ENCODE measurements around the gene HNRNPLL.

Gene HNRNPLL

DNA sequence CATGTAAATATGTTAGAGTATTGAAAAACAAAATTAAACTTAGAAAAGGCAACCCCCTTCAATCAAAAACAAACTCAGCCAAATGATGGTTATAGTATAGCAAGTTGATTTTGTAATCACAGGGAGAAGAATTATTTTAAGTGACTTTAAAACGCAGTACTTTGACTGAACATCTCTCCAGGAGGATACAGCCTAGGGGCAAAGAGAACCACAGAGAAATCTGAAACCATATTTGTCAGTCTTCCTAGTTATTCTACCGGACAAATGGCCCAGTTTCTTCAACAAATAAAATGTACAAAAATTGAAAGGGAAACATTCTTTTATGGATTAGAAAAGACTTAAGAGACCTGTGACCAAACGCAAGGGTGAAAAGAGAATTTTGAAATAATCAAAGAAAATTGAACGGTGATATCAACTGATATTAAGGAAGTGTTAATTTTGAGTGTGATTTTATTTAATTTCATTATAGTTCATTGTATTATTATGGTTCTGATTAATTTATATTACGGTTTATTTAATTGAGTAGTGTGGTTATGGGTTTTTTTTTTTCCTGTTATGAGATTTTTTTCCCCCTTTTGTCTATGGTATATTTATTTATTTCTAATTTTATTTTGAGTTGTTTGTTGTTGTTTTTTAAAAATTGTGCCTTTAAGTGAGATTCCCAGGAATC lies 75.3 kb downstream of the HNRNPLL start:
- TF ChIP-seq PPARA (CRISPR knock-in tag; IDR thresholded peaks at IDR 0.05; ENCODE audit: borderline replicate concordance) (no peak), SNAI2 (CRISPR knock-in tag; IDR thresholded peaks at IDR 0.05) (no peak), TOX (CRISPR knock-in tag; IDR thresholded peaks at IDR 0.05; ENCODE audit: borderline replicate concordance) (no peak), CSDC2 (CRISPR knock-in tag; IDR thresholded peaks at IDR 0.05) (no peak), RARB (CRISPR knock-in tag; IDR thresholded peaks at IDR 0.05) (no peak), GLIS3 (CRISPR knock-in tag; IDR thresholded peaks at IDR 0.05) (no peak), ZNF70 (CRISPR knock-in tag; IDR thresholded peaks at IDR 0.05) (no peak)
- TF ChIP-seq, protein P1, sequence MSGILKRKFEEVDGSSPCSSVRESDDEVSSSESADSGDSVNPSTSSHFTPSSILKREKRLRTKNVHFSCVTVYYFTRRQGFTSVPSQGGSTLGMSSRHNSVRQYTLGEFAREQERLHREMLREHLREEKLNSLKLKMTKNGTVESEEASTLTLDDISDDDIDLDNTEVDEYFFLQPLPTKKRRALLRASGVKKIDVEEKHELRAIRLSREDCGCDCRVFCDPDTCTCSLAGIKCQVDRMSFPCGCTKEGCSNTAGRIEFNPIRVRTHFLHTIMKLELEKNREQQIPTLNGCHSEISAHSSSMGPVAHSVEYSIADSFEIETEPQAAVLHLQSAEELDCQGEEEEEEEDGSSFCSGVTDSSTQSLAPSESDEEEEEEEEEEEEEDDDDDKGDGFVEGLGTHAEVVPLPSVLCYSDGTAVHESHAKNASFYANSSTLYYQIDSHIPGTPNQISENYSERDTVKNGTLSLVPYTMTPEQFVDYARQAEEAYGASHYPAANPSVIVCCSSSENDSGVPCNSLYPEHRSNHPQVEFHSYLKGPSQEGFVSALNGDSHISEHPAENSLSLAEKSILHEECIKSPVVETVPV (CRISPR knock-in tag; IDR thresholded peaks at IDR 0.05): no peak
- TF ChIP-seq, protein P2, sequence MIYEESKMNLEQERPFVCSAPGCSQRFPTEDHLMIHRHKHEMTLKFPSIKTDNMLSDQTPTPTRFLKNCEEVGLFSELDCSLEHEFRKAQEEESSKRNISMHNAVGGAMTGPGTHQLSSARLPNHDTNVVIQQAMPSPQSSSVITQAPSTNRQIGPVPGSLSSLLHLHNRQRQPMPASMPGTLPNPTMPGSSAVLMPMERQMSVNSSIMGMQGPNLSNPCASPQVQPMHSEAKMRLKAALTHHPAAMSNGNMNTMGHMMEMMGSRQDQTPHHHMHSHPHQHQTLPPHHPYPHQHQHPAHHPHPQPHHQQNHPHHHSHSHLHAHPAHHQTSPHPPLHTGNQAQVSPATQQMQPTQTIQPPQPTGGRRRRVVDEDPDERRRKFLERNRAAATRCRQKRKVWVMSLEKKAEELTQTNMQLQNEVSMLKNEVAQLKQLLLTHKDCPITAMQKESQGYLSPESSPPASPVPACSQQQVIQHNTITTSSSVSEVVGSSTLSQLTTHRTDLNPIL (CRISPR knock-in tag; IDR thresholded peaks at IDR 0.05; ENCODE audit: low read depth): no peak
- no peak for ATAC-seq

DNA sequence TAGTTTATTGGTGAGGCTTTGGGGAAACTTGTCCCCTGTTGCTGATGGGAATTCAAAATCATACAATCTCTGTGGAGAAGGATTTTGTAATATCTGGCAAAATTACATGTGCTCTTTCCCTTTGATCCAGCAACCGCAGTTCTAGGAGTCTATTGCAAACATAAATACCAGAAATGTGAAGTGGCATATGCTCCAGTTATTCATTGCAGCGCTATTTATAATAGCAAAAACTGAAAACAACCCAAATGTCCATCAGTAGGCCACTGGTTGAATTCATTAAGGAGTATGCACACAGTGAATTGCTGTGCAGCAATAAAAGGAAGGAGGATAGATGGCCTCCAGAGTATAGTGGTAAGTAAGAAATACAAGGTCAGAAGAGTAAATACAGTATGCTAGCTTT lies 76.5 kb downstream of the HNRNPLL start:
- TF ChIP-seq ESRRG (CRISPR knock-in tag; IDR thresholded peaks at IDR 0.05) (no peak), ZFP30 (CRISPR knock-in tag; IDR thresholded peaks at IDR 0.05) (no peak), ZFP3 (CRISPR knock-in tag; IDR thresholded peaks at IDR 0.05) (no peak), ZNF8 (CRISPR knock-in tag; IDR thresholded peaks at IDR 0.05) (no peak), BACH2 (CRISPR knock-in tag; IDR thresholded peaks at IDR 0.05; ENCODE audit: borderline replicate concordance) (no peak), ISL1 (CRISPR knock-in tag; IDR thresholded peaks at IDR 0.05) (no peak), TOX (CRISPR knock-in tag; IDR thresholded peaks at IDR 0.05; ENCODE audit: borderline replicate concordance) (no peak), CSDC2 (CRISPR knock-in tag; IDR thresholded peaks at IDR 0.05) (no peak), OSR1 (CRISPR knock-in tag; IDR thresholded peaks at IDR 0.05) (no peak), ZNF565 (CRISPR knock-in tag; conservative IDR thresholded peaks at IDR 0.05; ENCODE audit: low read depth) (no peak), ZC3H10 (CRISPR knock-in tag; IDR thresholded peaks at IDR 0.05) (no peak), ZNF70 (CRISPR knock-in tag; IDR thresholded peaks at IDR 0.05) (no peak), ARNTL (CRISPR knock-in tag; IDR thresholded peaks at IDR 0.05; ENCODE audit: borderline replicate concordance, low read depth) (no peak)
- TF ChIP-seq, protein P3, sequence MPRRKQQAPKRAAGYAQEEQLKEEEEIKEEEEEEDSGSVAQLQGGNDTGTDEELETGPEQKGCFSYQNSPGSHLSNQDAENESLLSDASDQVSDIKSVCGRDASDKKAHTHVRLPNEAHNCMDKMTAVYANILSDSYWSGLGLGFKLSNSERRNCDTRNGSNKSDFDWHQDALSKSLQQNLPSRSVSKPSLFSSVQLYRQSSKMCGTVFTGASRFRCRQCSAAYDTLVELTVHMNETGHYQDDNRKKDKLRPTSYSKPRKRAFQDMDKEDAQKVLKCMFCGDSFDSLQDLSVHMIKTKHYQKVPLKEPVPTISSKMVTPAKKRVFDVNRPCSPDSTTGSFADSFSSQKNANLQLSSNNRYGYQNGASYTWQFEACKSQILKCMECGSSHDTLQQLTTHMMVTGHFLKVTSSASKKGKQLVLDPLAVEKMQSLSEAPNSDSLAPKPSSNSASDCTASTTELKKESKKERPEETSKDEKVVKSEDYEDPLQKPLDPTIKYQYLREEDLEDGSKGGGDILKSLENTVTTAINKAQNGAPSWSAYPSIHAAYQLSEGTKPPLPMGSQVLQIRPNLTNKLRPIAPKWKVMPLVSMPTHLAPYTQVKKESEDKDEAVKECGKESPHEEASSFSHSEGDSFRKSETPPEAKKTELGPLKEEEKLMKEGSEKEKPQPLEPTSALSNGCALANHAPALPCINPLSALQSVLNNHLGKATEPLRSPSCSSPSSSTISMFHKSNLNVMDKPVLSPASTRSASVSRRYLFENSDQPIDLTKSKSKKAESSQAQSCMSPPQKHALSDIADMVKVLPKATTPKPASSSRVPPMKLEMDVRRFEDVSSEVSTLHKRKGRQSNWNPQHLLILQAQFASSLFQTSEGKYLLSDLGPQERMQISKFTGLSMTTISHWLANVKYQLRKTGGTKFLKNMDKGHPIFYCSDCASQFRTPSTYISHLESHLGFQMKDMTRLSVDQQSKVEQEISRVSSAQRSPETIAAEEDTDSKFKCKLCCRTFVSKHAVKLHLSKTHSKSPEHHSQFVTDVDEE (CRISPR knock-in tag; IDR thresholded peaks at IDR 0.05): no peak
- TF ChIP-seq, protein P4, sequence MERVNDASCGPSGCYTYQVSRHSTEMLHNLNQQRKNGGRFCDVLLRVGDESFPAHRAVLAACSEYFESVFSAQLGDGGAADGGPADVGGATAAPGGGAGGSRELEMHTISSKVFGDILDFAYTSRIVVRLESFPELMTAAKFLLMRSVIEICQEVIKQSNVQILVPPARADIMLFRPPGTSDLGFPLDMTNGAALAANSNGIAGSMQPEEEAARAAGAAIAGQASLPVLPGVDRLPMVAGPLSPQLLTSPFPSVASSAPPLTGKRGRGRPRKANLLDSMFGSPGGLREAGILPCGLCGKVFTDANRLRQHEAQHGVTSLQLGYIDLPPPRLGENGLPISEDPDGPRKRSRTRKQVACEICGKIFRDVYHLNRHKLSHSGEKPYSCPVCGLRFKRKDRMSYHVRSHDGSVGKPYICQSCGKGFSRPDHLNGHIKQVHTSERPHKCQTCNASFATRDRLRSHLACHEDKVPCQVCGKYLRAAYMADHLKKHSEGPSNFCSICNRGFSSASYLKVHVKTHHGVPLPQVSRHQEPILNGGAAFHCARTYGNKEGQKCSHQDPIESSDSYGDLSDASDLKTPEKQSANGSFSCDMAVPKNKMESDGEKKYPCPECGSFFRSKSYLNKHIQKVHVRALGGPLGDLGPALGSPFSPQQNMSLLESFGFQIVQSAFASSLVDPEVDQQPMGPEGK (CRISPR knock-in tag; IDR thresholded peaks at IDR 0.05; ENCODE audit: borderline replicate concordance): no peak
- TF ChIP-seq, protein P1 (CRISPR knock-in tag; IDR thresholded peaks at IDR 0.05): no peak
- TF ChIP-seq, protein P5, sequence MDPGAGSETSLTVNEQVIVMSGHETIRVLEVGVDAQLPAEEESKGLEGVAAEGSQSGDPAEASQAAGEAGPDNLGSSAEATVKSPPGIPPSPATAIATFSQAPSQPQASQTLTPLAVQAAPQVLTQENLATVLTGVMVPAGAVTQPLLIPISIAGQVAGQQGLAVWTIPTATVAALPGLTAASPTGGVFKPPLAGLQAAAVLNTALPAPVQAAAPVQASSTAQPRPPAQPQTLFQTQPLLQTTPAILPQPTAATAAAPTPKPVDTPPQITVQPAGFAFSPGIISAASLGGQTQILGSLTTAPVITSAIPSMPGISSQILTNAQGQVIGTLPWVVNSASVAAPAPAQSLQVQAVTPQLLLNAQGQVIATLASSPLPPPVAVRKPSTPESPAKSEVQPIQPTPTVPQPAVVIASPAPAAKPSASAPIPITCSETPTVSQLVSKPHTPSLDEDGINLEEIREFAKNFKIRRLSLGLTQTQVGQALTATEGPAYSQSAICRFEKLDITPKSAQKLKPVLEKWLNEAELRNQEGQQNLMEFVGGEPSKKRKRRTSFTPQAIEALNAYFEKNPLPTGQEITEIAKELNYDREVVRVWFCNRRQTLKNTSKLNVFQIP (CRISPR knock-in tag; IDR thresholded peaks at IDR 0.05; ENCODE audit: borderline replicate concordance, low read depth): no peak
- no peak for ATAC-seq
